ENCODE results near the gene HMGCR.

HMGCR gene

DNA sequence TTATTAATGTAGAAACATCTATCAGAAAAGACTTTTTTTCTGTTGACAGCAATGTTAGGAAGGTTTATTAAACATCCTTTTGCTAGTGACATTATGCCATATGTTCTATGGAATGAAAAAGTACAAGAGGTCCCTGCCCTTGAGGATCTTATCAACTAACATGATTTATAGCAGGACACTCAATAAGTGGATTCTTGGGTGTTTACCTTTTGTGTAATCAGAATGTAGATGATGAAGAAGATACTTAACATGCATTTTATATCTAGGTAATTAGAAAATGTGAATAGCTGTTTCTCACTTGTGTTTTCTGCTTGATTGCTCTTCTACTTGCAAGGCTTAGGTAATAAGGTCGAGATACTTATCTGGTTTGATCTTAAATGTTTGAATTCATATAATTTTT is 4.9 kb downstream of the HMGCR start:
- DNase-seq, result no peak

DNA sequence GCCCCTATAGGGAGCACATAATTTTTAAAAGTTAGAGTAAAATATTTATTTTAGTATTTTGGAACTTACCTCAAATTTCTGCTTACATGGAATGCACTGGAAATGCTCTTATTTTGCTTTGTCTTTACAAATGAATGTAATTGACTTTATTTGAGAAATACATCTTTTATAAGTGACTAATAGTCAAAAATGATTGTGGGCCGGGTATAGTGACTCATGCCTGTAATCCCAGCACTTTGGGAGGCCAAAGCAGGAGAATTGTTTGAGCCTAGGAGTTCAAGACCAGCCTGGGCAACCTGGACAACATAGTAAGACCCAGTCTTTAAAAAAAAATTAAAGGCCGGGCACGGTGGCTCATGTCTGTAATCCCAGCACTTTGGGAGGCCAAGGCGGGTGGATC is 5.8 kb downstream of the HMGCR start:
- peak; percentile 42 for DNase-seq

DNA sequence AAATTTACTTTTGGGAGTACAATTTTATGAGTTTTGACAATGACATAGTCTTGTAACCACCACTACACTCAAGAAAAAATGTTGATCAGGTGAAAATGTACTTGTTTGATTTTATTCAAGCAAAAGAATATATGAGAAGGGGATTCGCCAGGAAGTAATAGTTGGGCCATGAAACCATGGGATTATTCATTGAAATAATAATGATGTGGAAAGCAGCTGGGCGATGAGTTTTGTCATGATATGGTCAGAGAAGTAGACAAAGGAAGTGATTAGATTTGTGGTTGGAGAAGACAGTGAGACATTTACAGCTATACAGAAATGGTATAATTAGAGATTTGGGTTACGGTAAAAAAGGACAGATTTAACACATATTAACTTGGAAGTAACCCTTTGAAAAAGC is 11.2 kb downstream of the HMGCR start:
- peak; percentile 42 for DNase-seq

DNA sequence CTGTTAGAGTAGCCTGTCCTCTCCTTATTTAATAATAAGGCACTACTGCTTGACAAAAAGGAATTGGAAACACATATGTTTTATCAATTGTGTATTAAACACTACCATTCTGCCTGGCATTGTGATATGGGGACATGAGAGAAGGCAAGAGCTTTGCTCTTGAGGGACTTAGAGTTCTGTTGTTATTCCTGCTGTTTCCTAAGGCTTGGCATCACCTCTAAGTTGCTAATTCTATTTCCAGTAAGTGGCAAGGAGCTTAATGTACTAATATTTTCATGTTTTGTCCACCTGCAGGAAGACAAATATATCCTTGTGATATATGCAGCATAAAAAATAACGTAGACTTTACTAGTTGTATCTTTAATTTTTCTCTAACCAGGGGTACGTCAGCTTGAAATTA is 12.6 kb downstream of the HMGCR start:
- DNase-seq, result no peak

DNA sequence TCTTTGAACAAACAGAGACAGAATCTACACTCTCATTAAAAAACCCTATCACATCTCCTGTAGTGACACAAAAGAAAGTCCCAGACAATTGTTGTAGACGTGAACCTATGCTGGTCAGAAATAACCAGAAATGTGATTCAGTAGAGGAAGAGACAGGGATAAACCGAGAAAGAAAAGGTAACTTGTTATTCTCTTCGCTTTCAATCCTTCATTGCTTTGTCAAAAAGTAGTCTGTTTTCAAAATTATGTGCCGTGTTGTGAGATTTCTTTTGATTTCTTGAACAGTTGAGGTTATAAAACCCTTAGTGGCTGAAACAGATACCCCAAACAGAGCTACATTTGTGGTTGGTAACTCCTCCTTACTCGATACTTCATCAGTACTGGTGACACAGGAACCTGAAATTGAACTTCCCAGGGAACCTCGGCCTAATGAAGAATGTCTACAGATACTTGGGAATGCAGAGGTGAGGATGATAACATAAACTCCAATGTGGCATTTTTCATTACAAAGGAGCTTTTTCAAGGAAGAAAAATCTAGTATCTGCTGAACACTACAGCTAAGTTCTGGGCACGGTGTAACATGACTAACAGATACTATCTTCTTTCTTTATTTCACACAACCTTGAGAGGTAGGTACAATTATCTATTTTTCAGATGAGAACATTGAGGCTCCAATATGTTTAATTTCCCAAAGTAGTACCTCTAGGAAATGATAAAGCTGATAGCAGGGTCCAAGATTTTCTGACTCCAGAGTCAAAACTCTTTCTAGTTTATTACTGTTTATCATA is 14.3 kb downstream of the HMGCR start:
- no peak for DNase-seq

DNA sequence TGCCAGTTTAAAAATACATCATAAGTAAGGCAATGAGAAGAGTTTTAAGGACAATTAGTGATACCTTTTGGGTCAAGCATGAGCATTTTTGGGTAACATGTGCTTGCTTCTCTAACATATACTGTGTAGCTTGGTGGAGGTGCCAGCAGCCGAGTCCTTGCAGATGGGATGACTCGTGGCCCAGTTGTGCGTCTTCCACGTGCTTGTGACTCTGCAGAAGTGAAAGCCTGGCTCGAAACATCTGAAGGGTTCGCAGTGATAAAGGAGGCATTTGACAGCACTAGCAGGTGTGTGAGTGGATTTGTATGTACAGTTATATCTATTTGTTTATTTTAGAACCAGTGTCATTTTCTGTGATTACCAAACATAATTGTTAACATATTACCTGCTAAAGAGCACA is 18.2 kb downstream of the HMGCR start:
- DNase-seq, result no peak

DNA sequence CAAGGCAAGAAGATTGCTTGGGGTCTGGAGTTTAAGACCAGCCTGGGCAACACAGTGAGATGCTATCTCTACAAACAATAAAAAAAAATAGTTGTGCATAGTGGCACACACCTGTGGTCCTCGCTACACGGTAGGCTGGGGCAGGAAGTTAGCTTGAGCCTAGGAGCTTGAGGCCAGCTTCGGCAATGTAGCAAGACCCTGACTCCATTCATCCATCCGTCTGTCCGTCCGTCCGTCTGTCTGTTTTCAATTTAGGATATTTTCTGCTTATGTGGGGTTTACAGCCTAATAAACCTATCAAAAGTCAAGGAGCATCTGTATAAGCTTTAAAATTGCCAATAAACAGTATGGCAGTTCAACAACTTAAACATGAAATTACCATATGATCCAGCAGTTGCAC is 19.7 kb downstream of the HMGCR start:
- DNase-seq, result no peak

DNA sequence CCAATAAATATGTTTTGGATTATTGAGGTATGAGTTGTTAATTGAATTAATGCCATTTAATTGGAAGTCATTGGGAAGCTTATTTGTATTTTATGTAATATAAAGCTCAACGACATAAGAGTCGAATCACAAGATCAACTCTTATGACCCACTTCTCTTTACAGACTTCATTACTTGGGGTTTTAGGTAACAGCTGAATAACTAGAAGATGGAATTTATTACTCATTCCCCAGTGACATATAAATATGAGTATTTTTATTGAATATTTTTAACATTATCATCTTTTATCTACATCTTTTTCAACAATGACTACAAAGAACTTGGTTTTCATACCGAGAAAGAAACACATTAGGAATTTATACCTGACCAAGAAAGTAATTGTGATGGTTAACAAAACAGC is 21.1 kb downstream of the HMGCR start:
- DNase-seq, result no peak

DNA sequence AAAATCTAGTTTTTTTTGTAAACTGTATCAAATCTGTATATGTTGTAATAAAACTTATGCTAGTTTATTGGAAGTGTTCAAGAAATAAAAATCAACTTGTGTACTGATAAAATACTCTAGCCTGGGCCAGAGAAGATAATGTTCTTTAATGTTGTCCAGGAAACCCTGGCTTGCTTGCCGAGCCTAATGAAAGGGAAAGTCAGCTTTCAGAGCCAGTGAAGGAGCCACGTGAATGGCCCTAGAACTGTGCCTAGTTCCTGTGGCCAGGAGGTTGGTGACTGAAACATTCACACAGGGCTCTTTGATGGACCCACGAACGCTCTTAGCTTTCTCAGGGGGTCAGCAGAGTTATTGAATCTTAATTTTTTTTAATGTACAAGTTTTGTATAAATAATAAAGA is 24.3 kb downstream of the HMGCR start:
- no peak for DNase-seq

DNA sequence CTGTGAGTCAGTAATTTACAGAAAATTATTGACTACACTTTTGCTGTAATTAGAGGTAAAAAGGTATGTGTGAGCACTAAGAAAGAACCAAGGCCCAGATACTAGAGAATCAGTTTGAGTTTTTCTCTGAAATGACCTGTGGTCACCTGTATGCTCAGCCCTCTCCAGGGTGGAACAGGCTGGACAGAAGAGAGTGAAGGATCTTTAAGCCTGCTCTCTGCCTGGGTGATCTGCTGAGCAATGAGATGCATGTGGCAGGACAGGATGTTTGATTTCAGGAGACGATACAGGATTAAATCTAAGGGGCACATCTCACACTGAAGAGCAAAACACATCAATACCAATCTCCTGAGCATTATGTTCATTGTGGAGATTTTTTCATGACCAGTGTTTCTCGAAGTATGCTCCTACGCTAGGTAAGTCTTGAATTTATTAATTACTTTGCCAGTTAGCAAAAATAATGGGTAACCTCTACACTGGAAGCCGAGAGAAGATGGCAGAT is 25.5 kb downstream of the HMGCR start:
- DNase-seq, result no peak

DNA sequence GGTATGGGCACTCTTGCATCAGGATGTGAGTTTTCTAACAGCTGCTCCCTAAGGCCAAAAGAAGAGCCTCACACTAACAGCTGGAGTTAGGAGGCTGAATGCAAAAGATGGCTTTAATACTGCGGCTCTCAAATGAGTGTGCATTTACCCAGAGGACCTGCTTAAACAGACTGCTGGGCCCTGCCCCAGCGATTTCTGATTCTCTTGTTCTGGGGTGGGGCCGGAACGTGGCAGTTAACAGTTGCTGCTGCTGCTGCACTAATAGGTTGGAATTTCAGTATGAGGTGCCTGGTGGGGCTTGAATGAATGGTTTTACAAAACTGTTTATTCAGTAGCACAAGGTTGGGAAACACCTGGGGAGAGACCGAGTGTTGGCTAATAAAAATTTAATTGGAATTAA is 26.1 kb downstream of the HMGCR start:
- no peak for DNase-seq

DNA sequence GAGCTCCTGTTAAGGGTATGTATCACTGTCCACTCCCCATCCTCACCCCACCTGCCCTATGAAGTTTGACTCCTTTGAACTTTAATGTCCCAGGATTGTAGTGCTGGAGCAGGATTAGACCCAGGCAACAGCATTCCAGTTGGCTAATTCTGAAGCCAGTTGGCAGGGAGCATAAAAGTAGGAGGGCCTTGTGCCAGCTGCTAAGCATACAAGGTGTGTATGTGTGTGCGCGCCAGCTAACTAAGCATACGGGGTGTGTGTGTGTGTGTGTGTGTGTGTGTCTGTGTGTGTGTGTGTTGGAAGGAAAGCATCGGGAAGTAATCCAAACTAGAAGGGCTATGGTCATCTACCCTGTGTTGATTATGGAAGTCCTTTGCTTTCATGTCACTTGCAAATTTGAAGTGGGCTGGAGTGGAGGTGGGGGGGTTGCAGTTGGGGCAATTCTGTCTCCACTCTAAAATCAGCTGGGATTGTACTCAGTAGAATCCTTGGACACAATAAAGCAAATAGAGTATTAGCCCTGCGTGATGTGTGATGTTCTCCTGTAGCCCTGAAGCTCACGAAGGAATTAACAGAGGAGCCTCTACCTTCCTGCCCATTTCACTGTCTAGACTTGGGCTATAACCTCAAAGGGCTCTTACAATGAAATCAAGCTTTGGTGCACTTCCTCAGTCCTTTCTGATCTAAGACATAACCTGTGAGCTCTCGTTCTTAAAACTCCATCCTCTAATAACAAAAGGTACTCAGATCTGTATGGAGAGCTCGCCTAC is 26.9 kb downstream of the HMGCR start:
- no peak for DNase-seq

DNA sequence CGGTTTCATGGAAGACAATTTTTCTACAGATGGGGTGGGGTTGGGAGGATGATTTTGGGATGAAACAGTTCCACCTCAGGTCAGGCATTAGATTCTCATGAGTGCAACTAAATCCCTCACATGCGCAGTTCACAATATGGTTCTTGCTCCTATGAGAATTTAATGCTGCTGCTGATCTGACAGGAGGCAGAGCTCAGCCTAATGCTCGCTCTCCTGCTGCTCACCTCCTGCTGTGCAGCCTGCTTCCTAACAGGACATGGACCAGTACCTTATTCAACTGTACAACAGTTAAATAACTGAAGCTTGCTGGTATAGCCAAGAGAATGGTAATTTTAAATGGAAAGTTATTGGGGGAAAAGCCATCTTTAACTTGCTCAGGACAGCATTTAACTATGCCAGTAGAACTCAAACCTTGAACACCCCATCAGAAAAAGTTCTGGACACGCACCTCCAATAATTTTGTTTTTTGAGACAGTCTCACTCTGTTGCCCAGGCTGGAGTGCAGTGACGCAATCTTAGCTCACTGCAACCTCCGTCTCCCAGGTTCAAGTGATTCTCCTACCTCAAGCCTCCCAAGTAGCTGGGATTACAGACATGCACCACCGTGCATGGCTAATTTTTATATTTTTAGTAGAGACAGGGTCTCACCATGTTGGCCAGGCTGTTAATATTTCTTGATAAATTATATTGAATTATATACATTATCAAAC is 27.7 kb downstream of the HMGCR start:
- DNase-seq, result no peak

DNA sequence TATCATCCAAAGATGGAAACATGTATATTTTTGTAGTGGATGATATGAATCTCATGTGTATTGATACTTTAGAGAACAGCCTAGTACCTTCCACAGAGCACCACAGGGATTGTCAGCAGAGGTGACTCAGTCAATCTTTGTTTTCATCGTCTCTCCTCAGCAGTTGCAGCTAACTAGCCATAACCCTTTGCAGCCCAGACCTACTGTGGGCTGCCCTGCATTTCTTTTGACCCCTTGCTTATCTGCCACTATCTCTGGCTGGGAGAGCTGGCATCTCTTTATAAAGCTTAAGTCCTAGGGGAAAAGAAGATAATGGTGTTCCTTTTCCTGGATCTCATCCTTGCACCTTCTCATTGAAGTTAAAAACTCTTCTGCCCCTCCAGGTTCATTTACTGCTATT is 28.7 kb downstream of the HMGCR start:
- DNase-seq, result no peak

DNA sequence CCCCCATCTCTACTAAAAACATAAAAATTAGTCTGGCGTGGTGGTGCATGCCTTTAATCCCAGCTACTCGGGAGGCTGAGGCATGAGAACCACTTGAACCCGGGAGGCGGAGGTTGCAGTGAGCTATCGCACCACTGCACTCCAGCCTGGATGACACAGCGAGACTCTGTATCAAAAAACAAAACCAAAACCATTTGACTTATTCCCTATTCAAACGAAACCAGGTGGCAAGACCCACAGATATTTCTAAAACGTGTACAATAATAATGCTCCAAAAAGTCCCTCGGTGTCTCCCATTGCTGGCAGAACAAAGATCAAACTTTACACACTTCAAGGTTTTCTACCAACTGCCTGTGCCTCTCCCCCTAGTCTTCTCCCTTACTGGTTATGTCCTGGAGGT is 29.8 kb downstream of the HMGCR start:
- DNase-seq, result no peak

DNA sequence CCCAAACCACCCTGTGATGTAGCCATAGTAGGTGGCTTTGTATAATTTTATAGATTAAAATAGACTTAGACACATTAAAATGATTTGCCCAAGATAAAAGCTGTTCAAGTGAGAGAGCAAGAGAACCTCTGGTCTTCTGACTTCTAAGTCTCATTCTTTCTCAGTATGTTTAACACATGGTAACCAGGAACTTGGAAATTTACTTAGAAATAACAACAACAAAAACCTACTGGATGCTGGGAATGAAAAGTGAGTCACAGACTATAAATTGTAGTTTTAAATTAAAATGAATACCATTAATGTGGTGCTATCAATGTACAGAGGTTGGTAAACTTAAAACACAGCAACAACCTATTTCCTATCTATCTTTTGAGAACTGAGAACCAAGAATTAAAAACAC is 30.4 kb downstream of the HMGCR start:
- DNase-seq, result peak; percentile 16

DNA sequence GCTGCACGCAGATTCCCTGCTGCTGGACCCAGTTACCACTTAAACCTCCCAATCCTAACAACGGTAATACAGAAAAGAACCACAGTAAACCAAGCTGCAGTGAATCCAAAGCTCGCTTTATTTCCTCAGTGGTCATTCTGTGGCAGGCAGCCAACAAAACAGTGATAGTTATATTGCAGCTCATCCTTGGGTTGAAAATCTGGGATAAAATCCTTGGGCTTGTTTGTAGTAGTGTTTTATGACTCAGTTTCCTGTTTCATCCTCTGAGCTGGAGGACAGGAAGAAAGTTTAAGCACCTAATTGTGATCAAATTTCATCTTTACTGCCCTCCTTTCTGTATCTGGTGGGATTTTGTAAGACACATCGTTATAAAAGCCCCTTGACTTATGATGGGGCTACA is 31.4 kb downstream of the HMGCR start:
- DNase-seq, result peak; percentile 64

DNA sequence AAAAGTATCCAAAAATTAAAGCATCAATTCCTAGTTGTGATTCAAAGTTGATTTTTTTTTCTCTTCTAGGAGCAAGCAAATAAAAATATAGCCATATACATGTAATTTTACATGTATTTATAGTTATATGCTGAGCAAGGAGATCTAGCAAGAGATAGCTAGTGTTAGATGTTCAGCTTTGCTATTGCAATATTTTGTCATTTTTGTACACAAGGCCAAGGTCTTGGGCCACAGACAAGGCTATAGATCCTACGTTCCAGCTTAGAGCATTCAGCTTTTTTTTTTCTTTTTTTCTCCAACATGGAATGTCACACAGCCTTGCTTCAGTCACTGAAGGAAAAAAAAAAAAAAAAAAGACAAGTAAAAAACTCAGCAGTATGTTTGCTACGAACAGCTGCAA is 36.8 kb downstream of the HMGCR start:
- DNase-seq, result no peak

DNA sequence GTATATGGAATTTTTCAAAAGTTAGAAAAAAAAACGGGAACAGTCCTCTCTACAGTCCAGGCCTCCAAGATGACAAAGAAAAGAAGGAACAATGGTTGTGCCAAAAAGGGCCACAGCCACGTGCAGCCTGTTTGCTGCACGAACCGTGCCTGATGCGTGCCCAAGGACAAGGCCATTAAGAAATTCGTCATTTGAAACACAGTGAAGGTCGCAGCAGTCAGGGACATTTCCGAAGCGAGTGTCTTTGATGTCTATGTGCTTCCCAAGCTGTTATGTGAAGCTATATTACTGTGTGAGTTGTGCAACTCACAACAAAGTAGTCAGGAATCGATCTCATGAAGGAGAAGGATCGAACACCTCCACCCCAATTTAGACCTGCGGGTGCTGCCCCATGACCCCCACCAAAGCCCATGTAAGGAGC is 37.4 kb downstream of the HMGCR start:
- no peak for DNase-seq

DNA sequence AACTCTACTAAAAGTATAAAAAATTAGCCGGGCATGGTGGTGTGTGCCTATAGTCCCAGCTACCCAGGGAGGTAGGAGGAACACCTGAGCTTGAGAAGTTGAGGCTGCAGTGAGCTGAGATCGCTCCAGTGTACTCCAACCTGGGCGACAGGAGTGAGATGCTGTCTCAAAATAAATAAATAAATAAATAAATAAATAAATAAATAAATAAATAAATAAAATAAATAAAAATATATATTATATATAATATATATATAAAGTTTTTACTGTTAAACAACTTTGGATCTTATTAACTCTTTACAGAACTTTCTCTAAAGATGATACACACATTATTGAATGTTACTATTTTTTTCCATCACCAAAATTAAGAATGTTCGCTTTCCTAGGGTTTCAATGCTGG is 38.4 kb downstream of the HMGCR start:
- DNase-seq, result no peak

DNA sequence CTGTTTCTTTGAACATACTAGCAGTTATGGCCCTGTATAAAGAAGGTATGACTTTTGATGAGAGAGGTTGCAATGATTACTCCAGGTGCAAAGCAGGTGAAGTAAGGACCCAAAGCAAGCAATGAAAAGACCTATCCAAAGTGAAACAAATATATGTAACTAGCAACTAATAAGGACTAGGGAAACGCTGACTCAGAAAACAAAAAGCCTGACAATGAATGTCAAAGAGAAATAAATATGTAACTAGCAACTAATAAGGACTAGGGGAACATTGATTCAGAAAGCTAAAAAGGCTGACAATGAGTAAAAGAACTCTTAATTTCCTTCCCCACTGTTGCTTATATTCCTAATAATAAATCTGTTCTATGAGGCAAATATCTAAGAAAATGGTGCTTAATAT is 43.1 kb downstream of the HMGCR start:
- no peak for DNase-seq

DNA sequence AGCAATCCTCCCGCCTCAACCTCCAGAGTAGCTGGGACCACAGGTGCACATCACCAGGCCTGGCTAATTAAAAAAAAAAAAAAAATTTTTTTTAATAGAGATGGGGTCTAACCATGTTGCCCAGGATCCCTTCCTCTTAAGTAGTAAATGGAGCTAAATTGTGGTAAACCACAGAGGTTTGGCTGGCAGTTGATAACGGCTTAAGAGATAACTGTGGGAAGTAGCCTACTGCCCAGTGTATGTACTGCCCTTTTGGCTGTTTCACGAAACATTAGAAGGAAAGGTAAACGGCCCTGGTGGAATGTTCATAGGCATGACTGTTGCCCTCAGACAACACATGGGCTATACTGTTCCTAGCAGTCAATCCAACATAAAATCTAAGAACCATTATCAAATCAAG is 44.4 kb downstream of the HMGCR start:
- DNase-seq, result no peak

DNA sequence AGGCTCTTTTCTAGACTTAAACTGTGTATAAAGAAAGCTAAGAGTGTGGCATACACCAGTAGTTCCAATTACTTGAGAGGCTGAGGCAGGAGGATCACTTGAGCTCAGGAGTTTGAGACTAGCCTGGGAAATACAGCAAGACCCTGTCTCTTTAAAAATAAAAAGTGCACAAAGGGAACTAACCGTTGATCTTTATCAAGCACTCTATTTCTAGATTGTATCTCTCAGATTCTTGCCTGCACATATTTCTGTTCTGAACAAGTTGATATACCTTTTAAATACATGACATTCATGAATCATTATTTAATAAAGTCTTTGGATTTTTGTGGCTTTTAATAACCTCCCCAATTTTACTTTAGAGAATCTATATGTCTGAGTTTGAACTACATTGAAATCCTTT is 47.2 kb downstream of the HMGCR start:
- no peak for DNase-seq

DNA sequence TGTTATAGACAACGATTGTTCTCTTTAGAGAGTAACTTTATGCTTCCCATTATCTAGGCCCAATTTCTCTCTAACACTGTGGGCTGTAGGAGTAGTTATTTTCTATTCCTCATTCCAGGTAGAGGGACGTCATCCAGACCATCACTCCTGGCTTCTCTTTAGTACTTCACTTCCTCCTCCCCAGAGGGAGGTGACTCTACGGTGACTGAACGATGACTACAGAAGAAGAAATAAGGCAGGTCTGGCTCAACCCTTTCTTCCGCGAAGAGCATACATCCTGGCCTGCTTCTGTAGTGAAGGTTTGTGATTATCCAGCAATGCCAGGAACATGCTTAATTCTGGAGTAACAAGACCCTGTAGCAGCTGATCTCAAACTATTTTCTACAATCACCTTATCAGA is 50.8 kb downstream of the HMGCR start:
- no peak for DNase-seq

Measured in EL (cell line).